Measurements from ENCODE around the gene DACT3. TPM values are rescaled to one million over a fixed set of nuclear protein-coding genes. Genes with fewer than 3 reads are reported as not detected.
A peak's percentile ranks its signal among the peaks of the same experiment; 100 is the strongest.

The DACT3 gene
- total and polyA plus RNA-seq, 2 of the 4 experiments (the other 2 are of a cell fraction) = 1.6 to 4.9 TPM

- H3K9me3 ChIP-seq (ENCODE audit: control insufficient read depth, insufficient read depth, low read length) = peaks cover 4% of the 10 kb centered on the region; the same call in 1 of the 2 replicates
- dilution Hi-C loops (cut with HindIII; ENCODE audit: low sequenced_read_pairs, unreplicated experiment) = no loop called here
- peak overlapping the region; percentile 93 for H3K14ac ChIP-seq (replicated peaks; ENCODE audit: low read depth, low read length)
- H3K4me1 ChIP-seq (ENCODE audit: control insufficient read depth, insufficient read depth, low read length) = peaks cover 15% of the 10 kb centered on the region
- H3K9me1 ChIP-seq (ENCODE audit: insufficient read depth, low read length) = peaks cover 16% of the 10 kb centered on the region
- no peak overlapping the region for H2BK5ac ChIP-seq (ENCODE audit: low read depth, low read length, poor library complexity, severe bottlenecking)
- BruUV-seq (replicated peaks) = no TSS peak
- peak overlapping the region; percentile 80 for H3K4ac ChIP-seq (ENCODE audit: low read depth, low read length)
- H4K20me1 ChIP-seq (ENCODE audit: insufficient read depth, low read length) = peaks cover 58% of the 10 kb centered on the region
- intact Hi-C loops (cut with micrococcal nuclease) = no loop called here
- H2BK15ac ChIP-seq (ENCODE audit: low read depth, low read length) = no peak overlapping the region
- peak overlapping the region; percentile 99 for H2AK9ac ChIP-seq (replicated peaks; ENCODE audit: low read depth, low read length, poor library complexity)
- H2AFZ ChIP-seq (replicated peaks; ENCODE audit: low read length, poor library complexity) = peak overlapping the region; percentile 47
- POLR2A ChIA-PET (ENCODE audit: unreplicated experiment) = interaction anchor here (1.3 kb wide), 1 partner anchor 9 kb away, joined by 3 read pairs; no protein-coding TSS in a partner anchor
- H2BK120ac ChIP-seq (ENCODE audit: low read depth, low read length) = no peak overlapping the region
- peak overlapping the region; percentile 96 for H3K9ac ChIP-seq (ENCODE audit: low read depth, low read length)
- H3K27me3 ChIP-seq (ENCODE audit: control insufficient read depth, insufficient read depth, low read length) = no peaks in the 10 kb centered on the region
- H3K27ac ChIP-seq (ENCODE audit: insufficient read depth, low read length) = peak overlapping the region; percentile 7
- H3K4me3 ChIP-seq (ENCODE audit: insufficient read depth, low read depth, low read length) = peak overlapping the region; percentile 87
- no peak overlapping the region for H2BK20ac ChIP-seq (ENCODE audit: low read depth, low read length)
- ATAC-seq (ENCODE audit: low read depth) (no peak), DNase-seq (no peak)
- CTCF ChIA-PET = interaction anchor here (1.6 kb wide), 1 partner anchor 60 kb away, joined by 4 read pairs; no protein-coding TSS in a partner anchor
- no peak overlapping the region for H4K5ac ChIP-seq (ENCODE audit: low read depth, low read length)
- H3K23ac ChIP-seq (ENCODE audit: low read depth, low read length) = peak overlapping the region; percentile 19
- peaks cover 22% of the 10 kb centered on the region for H3K36me3 ChIP-seq (ENCODE audit: control insufficient read depth, insufficient read depth, low read length)
- peaks cover 3 to 60% of the 10 kb centered on the region in 2 experiments; a peak in 3 of 4 replicates for H3K79me1 ChIP-seq (ENCODE audit: low read depth in 1 of 2, low read length in 2 of 2)
- peak overlapping the region; percentile 13; the same call in 1 of the 2 replicates for H3K56ac ChIP-seq (ENCODE audit: extremely low read depth, insufficient read depth, low read length)
- H3K4me2 ChIP-seq (ENCODE audit: low read depth, low read length) = peak overlapping the region; percentile 91
- 0 out of 4 replicates have a peak overlapping the region, but pooled peaks of 1 of the 2 experiments have one; percentile 38 for H4K8ac ChIP-seq (ENCODE audit: low read depth in 2 of 2, low read length in 2 of 2)
- WGBS, 2 experiments (ENCODE audit: extremely low coverage in 2 of 2, insufficient read length in 1 of 2) = 27% methylated on average over 15 of the region's 23 CpGs; no CpG with 5 or more reads in 1 of the 2 experiments
- in situ Hi-C loops (cut with MboI; ENCODE audit: low sequenced_read_pairs) = no loop called here
- peak overlapping the region; percentile 73 for H2AK5ac ChIP-seq (ENCODE audit: low read depth, low read length)
- H4K91ac ChIP-seq (ENCODE audit: insufficient read depth, low read depth, low read length) = no peak overlapping the region; the same call in 1 of the 2 replicates
- no peak overlapping the region for H3K18ac ChIP-seq (ENCODE audit: low read depth, low read length)
- TF ChIP-seq RFX5 (IDR thresholded peaks at IDR 0.05; ENCODE audit: low read depth, low read length) (no peak), MXI1 (IDR thresholded peaks at IDR 0.05; ENCODE audit: borderline replicate concordance, low read depth, low read length) (no peak), CHD1 (IDR thresholded peaks at IDR 0.05; ENCODE audit: low read depth, low read length) (no peak), RAD21 (IDR thresholded peaks at IDR 0.05; ENCODE audit: low read length) (no peak), CEBPB (IDR thresholded peaks at IDR 0.05; ENCODE audit: low read depth, low read length) (no peak), USF2 (IDR thresholded peaks at IDR 0.05; ENCODE audit: low read depth, low read length) (no peak), MAZ (IDR thresholded peaks at IDR 0.05; ENCODE audit: borderline replicate concordance, low read depth, low read length) (no peak), RCOR1 (IDR thresholded peaks at IDR 0.05; ENCODE audit: insufficient replicate concordance, low read length) (no peak), NFE2L2 (IDR thresholded peaks at IDR 0.05; ENCODE audit: low read depth, low read length) (no peak), ELK1 (IDR thresholded peaks at IDR 0.05; ENCODE audit: borderline replicate concordance, low read depth, low read length) (no peak), SMC3 (IDR thresholded peaks at IDR 0.05; ENCODE audit: low read depth, low read length) (no peak), POLR2A (IDR thresholded peaks at IDR 0.05; ENCODE audit: low read depth, low read length) (no peak), FOS (IDR thresholded peaks at IDR 0.05; ENCODE audit: low read depth, low read length) (no peak), BHLHE40 (IDR thresholded peaks at IDR 0.05; ENCODE audit: low read depth, low read length) (no peak)
Observed at GRCh38 chr19:46602392-46603194, 58.4 kb downstream of the DACT3 start.
